GM12873 (cell line): ENCODE results near the gene ALDH1A3.

Experiments used
- CTCF ChIP-seq: IDR thresholded peaks from 2 replicates; pipeline ENCODE4 v1.5.1; 2012; ENCODE audit warnings: low read depth, mild to moderate bottlenecking, moderate library complexity, low read length, control low read depth; ENCODE audit not compliant: insufficient read depth; ENCODE audit errors: missing control alignments

The ALDH1A3 gene

GRCh38 chr15:100901296-100901695, 21.7 kb downstream of the ALDH1A3 start:
- TF ChIP-seq CTCF = no peak

GRCh38 chr15:100901702-100902435, 22.2 kb downstream of the ALDH1A3 start:
- no peak for TF ChIP-seq CTCF

- no peak for TF ChIP-seq CTCF
Observed at GRCh38 chr15:100902436-100903167, 23.0 kb downstream of the ALDH1A3 start.

GRCh38 chr15:100903168-100903554, 23.5 kb downstream of the ALDH1A3 start:
- TF ChIP-seq CTCF = no peak

- TF ChIP-seq CTCF = no peak
Observed at GRCh38 chr15:100905850-100906249, 26.2 kb downstream of the ALDH1A3 start.

GRCh38 chr15:100908466-100908865, 28.8 kb downstream of the ALDH1A3 start:
- TF ChIP-seq CTCF = no peak

GRCh38 chr15:100909565-100909964, 29.9 kb downstream of the ALDH1A3 start:
- TF ChIP-seq CTCF = no peak
